Stimulated activated CD8-positive, alpha-beta memory T cell treated with anti-CD3 and anti-CD28 coated beads, Interleukin-4, amount 100 ng/mL, for 24 hours (primary cell): Measurements from ENCODE around the gene SINHCAF.
"Not testable (repeated sequence)": the region's sequence is repeated elsewhere in the genome, so short reads cannot be mapped to it uniquely, and the experiment has no call there.

Experiments
- DNase-seq: peaks from one replicate; pipeline ENCODE4 v3.0.0-alpha.2; 2020; ENCODE audit warnings: low read depth

The SINHCAF gene

DNA sequence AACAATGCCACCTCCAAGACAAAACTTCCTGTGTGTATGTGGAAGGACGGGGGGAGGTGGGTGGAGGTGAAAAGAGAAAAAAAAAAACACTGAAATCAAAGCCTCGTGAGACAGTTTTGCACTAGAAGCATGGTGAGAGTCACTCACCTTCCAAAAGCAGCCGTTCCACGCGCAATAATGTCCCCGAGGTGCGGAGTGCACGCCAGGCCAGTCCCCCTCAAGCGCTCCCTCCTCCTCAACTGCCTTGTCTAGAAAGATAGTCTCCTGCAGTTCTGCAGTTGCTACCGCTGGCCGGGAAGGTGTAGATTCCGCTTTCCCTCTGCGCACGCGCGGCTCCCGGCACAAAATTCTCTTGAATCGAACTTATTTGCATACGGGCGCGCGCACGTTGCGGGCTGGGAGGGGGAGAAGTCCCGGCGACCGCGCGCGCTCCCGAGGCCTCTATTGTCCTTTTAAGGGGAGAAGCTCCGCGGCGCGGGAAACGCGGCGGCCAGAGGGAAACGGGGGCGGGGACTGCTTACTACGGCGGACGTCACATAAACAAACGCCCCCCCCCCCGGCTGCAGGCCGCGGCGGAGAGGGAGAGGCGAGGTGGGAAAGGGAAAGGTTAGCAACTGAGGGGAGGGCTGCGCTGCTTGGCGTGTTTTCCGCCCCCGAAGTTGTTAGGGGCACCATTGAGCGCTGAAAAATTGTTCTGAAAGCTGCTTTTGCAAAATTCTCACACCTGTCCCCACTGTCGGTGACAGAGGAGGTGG lies at the start of gene SINHCAF:
TSS of gene SINHCAF (minus strand) at position 274 of the 755 bp plus-strand sequence. CDS start 27,946 bp downstream, outside the sequence.
- DNase-seq: peak; percentile 100

DNA sequence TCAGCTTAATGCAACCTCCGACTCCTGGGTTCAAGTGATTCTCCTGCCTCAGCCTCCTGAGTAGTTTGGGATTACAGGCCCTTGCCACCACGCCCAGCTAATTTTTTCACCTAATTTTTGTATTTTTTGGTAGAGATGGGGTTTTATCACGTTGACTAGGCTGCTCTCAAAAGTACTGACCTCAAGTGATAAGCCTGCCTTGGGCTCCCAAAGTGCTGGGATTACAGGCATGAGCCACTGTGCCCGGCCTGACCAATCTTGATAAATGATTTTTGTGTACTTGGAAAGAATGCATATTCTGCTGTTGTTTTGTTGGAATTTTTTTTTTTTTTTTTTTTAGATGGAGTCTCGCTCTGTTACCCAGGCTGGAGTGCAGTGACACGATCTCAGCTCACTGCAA lies 49.5 kb upstream of the SINHCAF start:
- not testable (repeated sequence) for DNase-seq

DNA sequence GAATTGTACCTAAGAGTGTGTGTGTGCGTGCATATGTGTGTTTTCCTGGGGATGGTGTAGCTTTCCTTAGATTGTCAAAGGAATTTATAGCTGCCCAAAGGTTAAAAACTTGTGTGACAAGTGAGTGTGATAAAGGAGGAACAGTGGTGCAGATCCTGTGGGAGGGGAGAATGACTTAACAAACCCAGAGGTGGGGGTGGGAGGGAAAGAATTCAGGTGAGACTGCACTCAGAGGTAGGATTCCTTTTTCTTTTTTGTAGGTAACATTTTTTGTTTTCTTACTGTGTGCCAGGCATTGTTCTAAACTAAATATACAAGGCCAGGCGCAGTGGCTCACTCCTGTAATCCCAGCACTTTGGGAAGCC lies 45.3 kb upstream of the SINHCAF start:
- no peak for DNase-seq

DNA sequence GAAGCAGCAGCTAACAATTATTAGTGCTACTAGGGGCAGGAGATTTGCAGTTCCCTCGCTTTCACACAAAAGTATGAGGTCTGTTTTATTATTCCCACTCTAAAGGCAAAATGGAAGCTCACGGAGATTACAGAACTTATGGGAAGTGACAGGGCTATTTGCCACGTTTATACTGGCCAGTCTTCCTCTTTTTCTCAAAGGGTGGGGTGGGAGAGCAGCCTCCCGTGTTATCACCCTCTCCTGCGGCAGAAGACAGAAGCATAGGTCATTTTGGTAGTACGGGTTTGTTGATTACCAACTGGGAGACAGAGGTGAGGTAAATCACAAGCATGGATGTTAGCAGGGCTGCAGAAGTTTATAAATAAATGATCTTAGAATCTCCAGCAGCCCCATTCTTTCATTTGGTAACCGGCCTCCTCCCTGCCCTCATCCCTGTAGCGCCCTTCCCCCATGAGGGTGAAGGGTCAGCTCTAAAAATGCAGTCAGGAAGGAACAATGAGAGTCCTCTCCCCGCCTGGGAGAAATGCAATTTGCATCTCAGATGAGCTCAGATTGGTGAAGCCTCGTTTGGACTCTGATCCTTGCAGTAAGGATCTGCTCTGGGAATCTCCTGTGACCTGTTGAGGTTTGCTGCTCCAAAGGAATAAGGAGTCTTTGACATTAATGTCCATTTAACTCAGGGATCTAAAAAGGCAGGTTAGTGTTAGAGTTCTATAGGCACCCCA lies 44.7 kb upstream of the SINHCAF start:
- no peak for DNase-seq

GRCh38 chr12:31369712-31370521 lies 44.0 kb upstream of the SINHCAF start:
- no peak for DNase-seq

GRCh38 chr12:31368666-31369361 lies 42.9 kb upstream of the SINHCAF start:
- no peak for DNase-seq

DNA sequence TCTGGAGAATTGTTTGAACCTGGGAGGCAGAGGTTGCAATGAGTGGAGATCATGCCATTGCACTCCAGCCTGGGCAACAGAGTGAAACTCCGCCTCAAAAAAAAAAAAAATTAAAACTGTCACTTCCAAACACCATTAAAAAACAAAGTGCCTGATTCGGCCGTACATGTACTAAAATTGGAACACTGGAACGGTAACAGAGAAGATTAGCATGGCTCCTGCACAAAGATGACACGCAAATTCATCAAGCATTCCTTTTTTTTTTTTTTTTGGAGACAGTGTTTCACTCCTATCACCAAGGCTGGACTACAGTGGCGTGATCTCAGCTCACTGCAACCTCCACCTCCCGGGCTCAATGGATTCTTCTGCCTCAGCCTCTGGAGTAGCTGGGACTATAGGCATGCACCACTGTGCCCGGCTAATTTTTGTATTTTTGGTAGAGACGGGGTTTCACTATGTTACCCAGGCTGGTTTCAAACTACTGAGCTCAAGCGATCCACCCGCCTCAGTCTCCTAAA lies 40.2 kb upstream of the SINHCAF start:
- no peak for DNase-seq

- DNase-seq: no peak
Observed at GRCh38 chr12:31363831-31364230, 37.9 kb upstream of the SINHCAF start.

- DNase-seq: no peak
Observed at GRCh38 chr12:31363416-31363809, 37.5 kb upstream of the SINHCAF start.

DNA sequence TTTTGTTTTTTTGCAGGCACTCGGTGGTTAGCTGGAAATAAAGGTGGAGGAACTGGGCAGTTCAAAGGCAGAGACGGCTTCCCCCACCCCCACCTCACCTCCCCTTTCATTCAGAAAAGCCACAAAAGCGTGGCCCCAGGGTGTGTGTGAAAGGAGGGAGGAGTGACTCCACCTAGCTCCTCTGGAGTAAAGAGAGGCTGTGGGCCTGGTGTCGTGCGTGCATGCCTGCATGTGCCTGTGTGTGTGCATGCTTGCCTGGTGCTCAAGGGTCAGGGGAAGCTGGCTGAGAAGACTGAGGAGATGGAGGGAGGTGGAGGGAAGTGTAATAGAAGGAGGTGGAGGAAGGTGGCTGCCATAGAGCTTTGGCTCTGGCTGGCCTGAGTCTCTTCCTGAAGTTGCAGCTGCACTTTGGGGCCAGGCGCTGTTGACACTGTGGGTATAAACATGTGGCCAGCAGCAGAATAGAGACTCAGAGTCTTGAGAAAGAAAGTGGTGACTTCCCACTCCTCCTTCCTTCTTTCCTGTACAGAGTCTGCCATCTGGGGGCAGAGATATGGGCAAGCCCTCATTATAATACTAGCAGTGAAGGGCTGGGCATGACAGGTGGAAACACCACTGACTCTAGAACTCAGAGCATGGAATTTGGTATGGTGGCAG lies 36.9 kb upstream of the SINHCAF start:
- DNase-seq: no peak

GRCh38 chr12:31362115-31362758 lies 36.3 kb upstream of the SINHCAF start:
- DNase-seq: no peak

DNA sequence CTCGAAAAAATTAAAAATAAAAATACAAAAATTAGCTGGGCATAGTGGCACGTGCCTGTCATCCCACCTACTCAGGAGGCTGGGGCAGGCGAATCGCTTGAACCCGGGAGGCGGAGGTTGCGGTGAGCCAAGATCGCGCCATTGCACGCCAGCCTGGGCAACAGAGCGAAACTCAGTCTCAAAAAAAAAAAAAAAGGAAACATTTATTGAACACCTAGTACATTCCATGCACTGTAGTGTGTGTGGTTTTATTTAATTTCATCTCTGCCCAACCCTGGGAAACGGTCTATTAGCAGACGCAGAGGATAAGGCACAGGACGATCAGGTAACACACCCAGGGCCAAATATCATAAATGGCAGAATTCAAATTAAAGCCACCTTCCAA lies 35.8 kb upstream of the SINHCAF start:
- DNase-seq: no peak

- DNase-seq: no peak
Observed at GRCh38 chr12:31355747-31356107, 29.8 kb upstream of the SINHCAF start.

DNA sequence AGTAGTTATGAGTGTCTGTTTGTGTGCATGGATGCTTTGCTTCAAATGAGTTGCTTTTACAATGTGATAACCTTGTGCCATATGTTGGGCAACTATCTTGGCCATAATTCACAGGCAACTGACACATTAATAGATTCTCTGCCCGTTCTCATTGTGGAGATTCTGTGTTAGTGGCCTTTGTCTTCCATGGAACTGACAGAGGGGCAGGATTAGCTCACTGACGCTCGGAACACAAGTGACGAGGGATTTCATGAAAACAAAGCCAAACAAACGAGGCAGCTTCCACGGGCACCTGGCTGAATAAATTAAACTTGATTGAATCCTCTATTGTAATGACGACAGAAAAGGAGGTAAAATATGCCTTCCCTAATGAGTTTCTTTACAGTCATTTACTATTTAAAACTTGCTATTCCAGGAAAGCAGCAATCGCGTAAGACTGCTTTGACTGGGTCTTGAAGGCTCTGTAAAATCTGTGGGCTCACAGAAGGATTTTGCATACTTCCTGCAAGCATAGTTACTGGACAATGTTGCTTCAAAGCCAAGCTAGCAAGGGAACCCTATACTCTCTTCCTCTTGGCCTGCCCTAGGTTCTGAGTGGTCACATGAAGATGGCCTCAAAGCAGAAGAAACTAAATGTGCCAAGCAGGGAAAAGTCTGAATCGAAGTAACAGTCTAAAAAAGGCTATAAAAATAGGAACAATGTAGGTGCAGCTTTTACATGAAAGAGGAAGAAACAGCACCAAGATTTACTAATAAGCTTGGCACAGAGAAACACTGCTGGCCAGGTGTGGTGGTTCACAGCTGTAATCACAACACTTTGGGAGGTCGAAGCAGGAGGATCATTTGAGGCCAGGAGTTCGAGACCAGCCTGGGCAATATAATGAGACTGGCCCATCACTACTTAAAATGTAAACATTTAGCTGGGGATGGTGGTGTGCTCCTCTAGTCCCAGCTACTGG lies 28.1 kb upstream of the SINHCAF start:
- DNase-seq: no peak

- no peak for DNase-seq
Observed at GRCh38 chr12:31346267-31346666, 20.3 kb upstream of the SINHCAF start.

GRCh38 chr12:31343139-31343538 lies 17.2 kb upstream of the SINHCAF start:
- no peak for DNase-seq

DNA sequence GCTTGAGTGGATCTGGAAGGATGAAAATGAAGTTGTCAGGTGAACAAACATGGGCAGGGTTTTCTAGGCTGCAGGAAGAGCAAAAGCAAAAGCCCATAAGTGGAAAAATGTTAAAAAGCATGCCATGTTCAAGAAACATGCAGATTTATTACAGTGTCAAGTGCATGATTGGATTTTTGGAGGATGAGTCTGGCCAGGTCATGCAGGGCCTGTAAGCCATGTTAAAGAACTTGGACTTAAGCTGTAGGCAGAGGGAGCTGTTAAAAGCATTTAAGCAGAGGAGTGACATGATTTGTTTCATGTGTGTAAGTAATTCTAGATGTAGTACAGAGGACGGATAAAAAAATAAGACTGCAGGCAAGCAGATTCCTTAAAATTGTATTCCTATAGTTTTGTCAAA lies 16.3 kb upstream of the SINHCAF start:
- DNase-seq: no peak

DNA sequence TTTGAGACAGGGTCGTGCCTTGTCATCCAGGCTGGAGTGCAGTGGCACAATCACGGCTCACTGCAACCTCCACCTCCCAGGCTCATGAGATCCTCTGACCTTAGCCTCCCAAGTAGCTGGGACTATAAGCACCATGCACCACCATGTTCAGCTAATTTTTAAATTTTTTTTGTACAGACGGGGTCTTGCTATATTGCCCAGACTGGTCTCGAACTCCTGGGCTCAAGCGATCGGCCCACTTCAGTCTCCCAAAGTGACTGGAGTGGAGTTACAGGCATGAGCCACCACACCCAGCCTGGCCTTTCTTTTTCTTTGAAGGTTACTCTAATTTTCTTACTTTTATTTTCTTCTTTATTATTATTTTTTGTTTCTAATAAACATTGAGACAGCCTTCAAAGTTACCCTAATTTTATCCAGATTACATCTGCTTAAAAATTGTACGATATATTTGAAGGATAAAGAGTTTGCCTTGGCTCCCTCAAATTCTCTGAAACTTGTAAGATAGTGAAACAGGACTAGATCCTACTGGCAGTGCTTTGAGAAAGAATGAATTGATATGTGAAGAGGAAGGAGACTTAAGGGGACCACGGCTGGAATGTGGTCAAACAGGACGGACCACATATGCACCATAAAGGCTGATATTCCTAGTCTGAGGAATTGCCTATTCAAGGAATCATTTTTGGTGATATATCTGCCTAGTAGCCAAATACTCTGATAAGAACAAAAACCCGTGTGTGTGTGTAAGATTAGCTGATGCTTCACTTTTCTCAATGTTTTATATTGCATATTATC lies 14.1 kb upstream of the SINHCAF start:
- DNase-seq: no peak

DNA sequence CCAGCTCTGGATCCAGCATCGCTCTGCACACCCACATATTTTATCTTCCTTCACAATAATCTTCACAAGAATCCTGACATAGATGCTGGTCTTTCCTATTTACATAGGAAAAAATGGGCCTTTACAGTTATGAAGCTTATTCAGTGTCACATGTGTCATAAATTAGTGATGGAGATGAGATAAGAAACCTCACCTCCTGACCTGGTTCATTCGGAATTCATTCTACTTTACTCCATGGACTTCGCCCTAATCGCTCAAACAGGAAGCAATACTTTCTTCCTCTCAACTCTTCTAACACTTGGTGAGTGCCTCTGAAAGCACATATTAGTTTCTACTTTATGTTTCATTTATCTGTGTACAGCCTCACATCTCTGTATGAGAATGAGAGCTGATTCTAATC lies 12.0 kb upstream of the SINHCAF start:
- no peak for DNase-seq
